ENCODE data around the gene NCOR2. TPM values are rescaled to one million over a fixed set of nuclear protein-coding genes. Genes with fewer than 3 reads are reported as not detected.

The NCOR2 gene
- total RNA-seq, 1 donor from 2014 or later, result 134 TPM

GRCh38 chr12:124559182-124560017 lies 8.0 kb downstream of the NCOR2 start:
- no peak for TF ChIP-seq CTCF (IDR thresholded peaks at IDR 0.05)
- Histone ChIP-seq H3K27me3 (no peaks in the 10 kb centered on the region), H3K9me3 (no peaks in the 10 kb centered on the region), H3K4me3 (no peak overlapping the region), H3K27ac (no peak overlapping the region), H3K4me1 (peaks cover 9 to 50% of the 10 kb centered on the region in 2 donors), H3K36me3 (no peaks in the 10 kb centered on the region)
- no peak for DNase-seq (ENCODE audit: low spot score in 2 of 2)
- intact Hi-C loops (cut with DNase I), result no loop called here

- no peaks in the 10 kb centered on the region for H3K27me3 ChIP-seq
- no peak overlapping the region for H3K4me3 ChIP-seq
- TF ChIP-seq CTCF (IDR thresholded peaks at IDR 0.05), result no peak
- H3K27ac ChIP-seq, result no peak overlapping the region
- peaks cover 9 to 43% of the 10 kb centered on the region in 2 donors for H3K4me1 ChIP-seq
- no peak for DNase-seq (ENCODE audit: low spot score in 2 of 2)
- H3K36me3 ChIP-seq, result no peaks in the 10 kb centered on the region
- intact Hi-C loops (cut with DNase I), result no loop called here
- H3K9me3 ChIP-seq, result no peaks in the 10 kb centered on the region
These were observed 9.1 kb downstream of the NCOR2 start for GRCh38 chr12:124558313-124558712.

GRCh38 chr12:124557518-124558223 lies 9.7 kb downstream of the NCOR2 start:
- TF ChIP-seq CTCF (IDR thresholded peaks at IDR 0.05), result no peak
- no peak for DNase-seq (ENCODE audit: low spot score in 2 of 2)
- H3K9me3 ChIP-seq, result no peaks in the 10 kb centered on the region
- H3K27ac ChIP-seq, result no peak overlapping the region
- no peaks in the 10 kb centered on the region for H3K36me3 ChIP-seq
- no peak overlapping the region for H3K4me3 ChIP-seq
- peaks cover 9 to 40% of the 10 kb centered on the region in 2 donors for H3K4me1 ChIP-seq
- intact Hi-C loops (cut with DNase I), result no loop called here
- H3K27me3 ChIP-seq, result no peaks in the 10 kb centered on the region

- DNase-seq (ENCODE audit: low spot score in 2 of 2), result no peak
- Histone ChIP-seq H3K9me3 (no peaks in the 10 kb centered on the region), H3K4me1 (peaks cover 9 to 45% of the 10 kb centered on the region in 2 donors), H3K36me3 (no peaks in the 10 kb centered on the region), H3K27ac (no peak overlapping the region), H3K4me3 (no peak overlapping the region), H3K27me3 (no peaks in the 10 kb centered on the region)
- TF ChIP-seq CTCF (IDR thresholded peaks at IDR 0.05), result no peak
- intact Hi-C loops (cut with DNase I), result no loop called here
These were observed 10.4 kb downstream of the NCOR2 start for GRCh38 chr12:124556896-124557501.

GRCh38 chr12:124556074-124556466 lies 11.3 kb downstream of the NCOR2 start:
- H3K27ac ChIP-seq, result no peak overlapping the region
- no peak for TF ChIP-seq CTCF (IDR thresholded peaks at IDR 0.05)
- intact Hi-C loops (cut with DNase I), result no loop called here

More at GRCh38 chr12:124556074-124556466, 11.3 kb downstream of the NCOR2 start:
- Histone ChIP-seq H3K4me3 (no peak overlapping the region), H3K4me1 (peaks cover 18 to 54% of the 10 kb centered on the region in 2 donors), H3K27me3 (no peaks in the 10 kb centered on the region), H3K36me3 (no peaks in the 10 kb centered on the region), H3K9me3 (no peaks in the 10 kb centered on the region)
- DNase-seq (ENCODE audit: low spot score in 2 of 2), result no peak

All from ascending aorta (tissue), 2 donors.